HepG2 (cell line): ENCODE results near the gene CLEC18B. TPM values are rescaled to one million over a fixed set of nuclear protein-coding genes. Genes with fewer than 3 reads are reported as not detected.

Experiments used
- ATAC-seq: fragments of 200-7000 bp; cut with Tn5 transposase; 3 replicates; pipeline ENCODE4 v1.9.1; 2020; ENCODE audit warnings: mild to moderate bottlenecking, moderate library complexity
- BruUV-seq: library from RNA; stranded (reverse); fragments of 400-500 nt; replicated peaks from 2 replicates; lab custom pipeline; 2021; lab: Mats Ljungman, UMichigan
- CTCF ChIA-PET: fragments of 300-600 bp; formaldehyde crosslinking; extraction: SDS; loops from one replicate; lab custom pipeline; 2021; ENCODE audit warnings: low total read pairs, inconsistent platforms, low intra/inter-chr PET ratio; lab: Yijun Ruan, JAX
- POLR2A ChIA-PET: fragments of 350-600 bp; sonication (Branson Sonifier 250); formaldehyde crosslinking; loops from one replicate; lab custom pipeline; 2020; ENCODE audit warnings: antibody characterized with exemption, inconsistent platforms; lab: Yijun Ruan, JAX
- DNase-seq: peaks from one replicate; pipeline ENCODE4 v3.0.0-alpha.2; 2015; ENCODE audit warnings: low spot score
- FAIRE-seq: peaks from 3 replicates; lab custom pipeline; 2011; peaks lifted over from hg19 to GRCh38; lab: Jason Lieb, UNC
- H2AFZ ChIP-seq: one replicate; pipeline ENCODE4 v1.6.1; 2011; ENCODE audit warnings: low read length, inconsistent platforms
- H3K27ac ChIP-seq: fragments of 300-600 bp; 3 replicates; pipeline ENCODE4 v1.8.0; 2011; ENCODE audit warnings: mixed run types, mild to moderate bottlenecking, mixed read lengths, low read length, inconsistent platforms; ENCODE audit not compliant: insufficient read depth; ENCODE audit errors: extremely low read length
- H3K27me3 ChIP-seq, 2 experiments: fragments of 200-600 bp in 1 of 2; 2 replicates in 1 of 2; 3 replicates in 1 of 2; pipeline versions ENCODE4 v1.6.0 to v1.8.0; 2011; ENCODE audit warnings: low read length in 2 of 2, mild to moderate bottlenecking in 2 of 2, moderate library complexity in 2 of 2, inconsistent platforms in 1 of 2; ENCODE audit not compliant: insufficient read depth in 2 of 2, control insufficient read depth in 1 of 2
- H3K36me3 ChIP-seq, 2 experiments: fragments of 200-600 bp in 1 of 2; replicated peaks in 1 of 2; 2 replicates in 1 of 2; 3 replicates in 1 of 2; pipeline versions ENCODE4 v1.5.1 to v1.8.0; 2011; ENCODE audit warnings: low read length in 2 of 2, inconsistent platforms in 1 of 2; ENCODE audit not compliant: insufficient read depth in 2 of 2, control insufficient read depth in 1 of 2
- H3K4me1 ChIP-seq: 2 replicates; pipeline ENCODE4 v1.5.1; 2012; ENCODE audit warnings: low read length, inconsistent platforms; ENCODE audit not compliant: insufficient read depth
- H3K4me2 ChIP-seq: 2 replicates; pipeline ENCODE4 v1.6.0; 2011; ENCODE audit warnings: low read depth, low read length, inconsistent platforms
- H3K4me3 ChIP-seq, 3 experiments: fragments of 200-600 bp in 1 of 3; sonication (generic), shearing (Covaris generic) in 1 of 3; replicated peaks in 1 of 3; 2 replicates each; pipeline ENCODE4 v1.5.1; 2011 to 2016; ENCODE audit warnings: low read length in 3 of 3, inconsistent platforms in 2 of 3, low read depth in 2 of 3, mild to moderate bottlenecking in 2 of 3, control low read depth in 1 of 3, mixed read lengths in 1 of 3; ENCODE audit not compliant: insufficient read depth in 1 of 3
- H3K79me2 ChIP-seq: one replicate; pipeline ENCODE4 v1.6.1; 2011; ENCODE audit warnings: low read length, inconsistent platforms; ENCODE audit not compliant: insufficient read depth
- H3K9ac ChIP-seq: 2 replicates; pipeline ENCODE4 v1.6.0; 2011; ENCODE audit warnings: mild to moderate bottlenecking, low read depth, low read length, inconsistent platforms; ENCODE audit not compliant: insufficient read depth
- H3K9me3 ChIP-seq: 2 replicates; pipeline ENCODE4 v1.5.1; 2012; ENCODE audit warnings: mild to moderate bottlenecking, low read length
- H4K20me1 ChIP-seq: 2 replicates; pipeline ENCODE4 v1.6.0; 2011; ENCODE audit warnings: inconsistent platforms, mild to moderate bottlenecking, low read length, moderate library complexity; ENCODE audit not compliant: insufficient read depth
- CEBPB ChIP-seq: IDR thresholded peaks from 2 replicates; pipeline ENCODE4 v1.6.1; 2011; ENCODE audit warnings: low read depth, low read length, improper control_type of control experiment, borderline replicate concordance
- MAZ ChIP-seq, 2 experiments: sonication (generic) in 1 of 2; formaldehyde crosslinking in 1 of 2; IDR thresholded peaks; 2 replicates each; pipeline versions ENCODE4 v1.5.0 to v1.6.1; 2012 to 2020; ENCODE audit warnings: low read depth in 2 of 2, mild to moderate bottlenecking in 2 of 2, borderline replicate concordance in 1 of 2, improper control_type of control experiment in 1 of 2, low read length in 1 of 2, missing genetic modification reagents in 1 of 2, moderate library complexity in 1 of 2
- POLR2G ChIP-seq: fragments of 200-400 bp; formaldehyde crosslinking; IDR thresholded peaks from 2 replicates; pipeline ENCODE4 v1.6.1; 2018; ENCODE audit warnings: mild to moderate bottlenecking, low read depth, low read length, moderate library complexity
- RBM22 ChIP-seq: fragments of 200-400 bp; formaldehyde crosslinking; optimal IDR thresholded peaks from 2 replicates; pipeline ENCODE3; 2017; ENCODE audit warnings: mild to moderate bottlenecking, low read length, moderate library complexity
- RNF2 ChIP-seq: fragments of 450-650 bp; conservative IDR thresholded peaks from 2 replicates; pipeline ENCODE4 v1.6.1; 2016; ENCODE audit warnings: low read depth
- TCF12 ChIP-seq, 2 experiments: fragments of 450-650 bp in 1 of 2; sonication (generic) in 1 of 2; formaldehyde crosslinking in 1 of 2; IDR thresholded peaks; 2 replicates each; pipeline versions ENCODE4 v1.6.1 to v1.8.0; 2017 to 2022; ENCODE audit warnings: antibody characterized with exemption in 1 of 2, mild to moderate bottlenecking in 1 of 2, missing genetic modification reagents in 1 of 2, moderate library complexity in 1 of 2
- ZNF225 ChIP-seq: sonication (generic); formaldehyde crosslinking; IDR thresholded peaks from 2 replicates; pipeline ENCODE4 v1.4.0; 2020; ENCODE audit warnings: mild to moderate bottlenecking, missing genetic modification reagents
- WGBS: methylation state at CpG from one replicate; pipeline ENCODE4 v1.1.6; 2017; ENCODE audit warnings: low lambda C conversion rate; 5-methylcytosine and 5-hydroxymethylcytosine counted together
- in situ Hi-C: cut with HindIII; loops from 2 replicates; pipeline ENCODE4 v1.10.0; 2017; ENCODE audit warnings: low pct_unique_long_range_greater_than_20kb; ENCODE audit not compliant: extremely low pct_ligation_motif_present
- intact Hi-C: fragments of 100-400 bp; cut with micrococcal nuclease; formaldehyde crosslinking; loops from one replicate; pipeline ENCODE4 v1.10.0; 2022; ENCODE audit not compliant: unreplicated experiment
- polyA plus RNA-seq, 8 experiments: library from polyadenylated mRNA; depleted of rRNA in 3 of 8; stranded (reverse) in 7 of 8; unstranded in 1 of 8; fragments of >200 nt; fragmentation: Illumina TruSeq in 4 of 8; extraction: Trizol in 4 of 8; gene quantifications; 2 replicates each; pipeline versions ENCODE4 v1.2.1 to v1.2.3, GENCODE V29; 2011 to 2016; ENCODE audit warnings: low read depth in 4 of 8, missing spikeins in 1 of 8, mixed read lengths in 1 of 8; ENCODE audit not compliant: insufficient read depth in 1 of 8
- total RNA-seq, 5 experiments: library from RNA; depleted of rRNA; stranded (reverse); fragments of >200 nt; fragmentation: Illumina TruSeq; extraction: Trizol; gene quantifications; 2 replicates each; pipeline ENCODE4 v1.2.3, GENCODE V29; 2016; ENCODE audit warnings: low read depth in 1 of 5
- TF ChIP-seq, protein P1 (sequence below), 2 experiments: fragments of 450-650 bp in 1 of 2; sonication (generic) in 1 of 2; formaldehyde crosslinking in 1 of 2; IDR thresholded peaks; 2 replicates each; pipeline versions ENCODE4 v1.6.1 to v1.8.0; 2016 to 2022; ENCODE audit warnings: antibody characterized with exemption in 1 of 2, mild to moderate bottlenecking in 1 of 2, missing genetic modification reagents in 1 of 2
- TF ChIP-seq, protein P2 (sequence below): sonication (generic); formaldehyde crosslinking; IDR thresholded peaks from 2 replicates; pipeline ENCODE4 v1.9.0; 2021; ENCODE audit warnings: missing genetic modification reagents, borderline replicate concordance
- TF ChIP-seq, protein P3 (sequence below): sonication (generic); formaldehyde crosslinking; IDR thresholded peaks from 2 replicates; pipeline ENCODE4 v1.5.0; 2020; ENCODE audit warnings: mild to moderate bottlenecking, missing genetic modification reagents, borderline replicate concordance

CLEC18B gene
- total and polyA plus RNA-seq, 2 of the 13 experiments (the other 11 are each of a cell fraction or from before 2014, with no cell fraction given): 0.31 to 1.1 TPM

DNA sequence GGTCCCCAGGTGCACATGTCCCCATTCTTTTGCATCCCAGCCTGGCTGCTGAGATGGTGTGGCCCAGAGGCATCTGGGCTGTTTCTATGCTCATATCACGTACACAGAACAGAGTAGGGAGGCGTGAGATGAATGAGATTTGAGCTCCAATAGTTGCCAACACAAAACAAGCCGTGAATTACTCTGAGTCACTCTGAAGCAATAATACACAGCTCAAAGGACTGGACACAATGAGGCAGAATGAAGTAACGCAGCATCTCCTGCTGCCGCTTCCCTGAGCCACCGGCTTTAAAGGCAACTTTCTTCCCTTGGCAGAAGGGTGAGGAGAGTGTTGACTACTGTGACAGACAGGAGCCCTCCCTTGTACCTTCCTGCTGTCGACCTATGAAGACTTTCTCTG, 33.9 kb upstream of the CLEC18B start:
- Histone ChIP-seq H3K36me3 (peaks cover 17 to 57% of the 10 kb centered on the region in 2 experiments), H3K9ac (no peak overlapping the region), H3K4me2 (no peak overlapping the region), H4K20me1 (no peaks in the 10 kb centered on the region), H3K9me3 (no peaks in the 10 kb centered on the region), H3K4me3 (no peak overlapping the region), H3K79me2 (no peaks in the 10 kb centered on the region), H3K4me1 (peaks cover 18% of the 10 kb centered on the region), H3K27me3 (no peaks in the 10 kb centered on the region), H3K27ac (peak overlapping the region; percentile 52), H2AFZ (no peak overlapping the region)
- CTCF ChIA-PET: no interaction called here
- no TSS peak for BruUV-seq
- in situ Hi-C loops (no loop called here), intact Hi-C loops (loop anchor here (1.0 kb wide), 1 partner anchor 13 kb away; no protein-coding TSS in a partner anchor)
- WGBS: 81% methylated on average over 7 of the region's 7 CpGs
- FAIRE-seq (no peak), ATAC-seq (peak; percentile 36), DNase-seq (peak; percentile 27)
- POLR2A ChIA-PET: no interaction called here
- no peak for TF ChIP-seq POLR2G
- TF ChIP-seq RBM22: peak; percentile 66
- TF ChIP-seq, protein P1, sequence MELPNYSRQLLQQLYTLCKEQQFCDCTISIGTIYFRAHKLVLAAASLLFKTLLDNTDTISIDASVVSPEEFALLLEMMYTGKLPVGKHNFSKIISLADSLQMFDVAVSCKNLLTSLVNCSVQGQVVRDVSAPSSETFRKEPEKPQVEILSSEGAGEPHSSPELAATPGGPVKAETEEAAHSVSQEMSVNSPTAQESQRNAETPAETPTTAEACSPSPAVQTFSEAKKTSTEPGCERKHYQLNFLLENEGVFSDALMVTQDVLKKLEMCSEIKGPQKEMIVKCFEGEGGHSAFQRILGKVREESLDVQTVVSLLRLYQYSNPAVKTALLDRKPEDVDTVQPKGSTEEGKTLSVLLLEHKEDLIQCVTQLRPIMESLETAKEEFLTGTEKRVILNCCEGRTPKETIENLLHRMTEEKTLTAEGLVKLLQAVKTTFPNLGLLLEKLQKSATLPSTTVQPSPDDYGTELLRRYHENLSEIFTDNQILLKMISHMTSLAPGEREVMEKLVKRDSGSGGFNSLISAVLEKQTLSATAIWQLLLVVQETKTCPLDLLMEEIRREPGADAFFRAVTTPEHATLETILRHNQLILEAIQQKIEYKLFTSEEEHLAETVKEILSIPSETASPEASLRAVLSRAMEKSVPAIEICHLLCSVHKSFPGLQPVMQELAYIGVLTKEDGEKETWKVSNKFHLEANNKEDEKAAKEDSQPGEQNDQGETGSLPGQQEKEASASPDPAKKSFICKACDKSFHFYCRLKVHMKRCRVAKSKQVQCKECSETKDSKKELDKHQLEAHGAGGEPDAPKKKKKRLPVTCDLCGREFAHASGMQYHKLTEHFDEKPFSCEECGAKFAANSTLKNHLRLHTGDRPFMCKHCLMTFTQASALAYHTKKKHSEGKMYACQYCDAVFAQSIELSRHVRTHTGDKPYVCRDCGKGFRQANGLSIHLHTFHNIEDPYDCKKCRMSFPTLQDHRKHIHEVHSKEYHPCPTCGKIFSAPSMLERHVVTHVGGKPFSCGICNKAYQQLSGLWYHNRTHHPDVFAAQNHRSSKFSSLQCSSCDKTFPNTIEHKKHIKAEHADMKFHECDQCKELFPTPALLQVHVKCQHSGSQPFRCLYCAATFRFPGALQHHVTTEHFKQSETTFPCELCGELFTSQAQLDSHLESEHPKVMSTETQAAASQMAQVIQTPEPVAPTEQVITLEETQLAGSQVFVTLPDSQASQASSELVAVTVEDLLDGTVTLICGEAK (IDR thresholded peaks at IDR 0.05): no peak
- TF ChIP-seq, protein P1 (CRISPR knock-in tag; IDR thresholded peaks at IDR 0.05): 0 out of 2 replicates have a peak, but pooled peaks have one; percentile 50
- TF ChIP-seq CEBPB: peak; percentile 64; the same call in 1 of the 2 replicates
- 0 out of 2 replicates have a peak, but pooled peaks have one; percentile 22 for TF ChIP-seq ZNF225 (CRISPR knock-in tag)
- TF ChIP-seq, protein P2, sequence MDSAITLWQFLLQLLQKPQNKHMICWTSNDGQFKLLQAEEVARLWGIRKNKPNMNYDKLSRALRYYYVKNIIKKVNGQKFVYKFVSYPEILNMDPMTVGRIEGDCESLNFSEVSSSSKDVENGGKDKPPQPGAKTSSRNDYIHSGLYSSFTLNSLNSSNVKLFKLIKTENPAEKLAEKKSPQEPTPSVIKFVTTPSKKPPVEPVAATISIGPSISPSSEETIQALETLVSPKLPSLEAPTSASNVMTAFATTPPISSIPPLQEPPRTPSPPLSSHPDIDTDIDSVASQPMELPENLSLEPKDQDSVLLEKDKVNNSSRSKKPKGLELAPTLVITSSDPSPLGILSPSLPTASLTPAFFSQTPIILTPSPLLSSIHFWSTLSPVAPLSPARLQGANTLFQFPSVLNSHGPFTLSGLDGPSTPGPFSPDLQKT: no peak
- TF ChIP-seq, protein P3, sequence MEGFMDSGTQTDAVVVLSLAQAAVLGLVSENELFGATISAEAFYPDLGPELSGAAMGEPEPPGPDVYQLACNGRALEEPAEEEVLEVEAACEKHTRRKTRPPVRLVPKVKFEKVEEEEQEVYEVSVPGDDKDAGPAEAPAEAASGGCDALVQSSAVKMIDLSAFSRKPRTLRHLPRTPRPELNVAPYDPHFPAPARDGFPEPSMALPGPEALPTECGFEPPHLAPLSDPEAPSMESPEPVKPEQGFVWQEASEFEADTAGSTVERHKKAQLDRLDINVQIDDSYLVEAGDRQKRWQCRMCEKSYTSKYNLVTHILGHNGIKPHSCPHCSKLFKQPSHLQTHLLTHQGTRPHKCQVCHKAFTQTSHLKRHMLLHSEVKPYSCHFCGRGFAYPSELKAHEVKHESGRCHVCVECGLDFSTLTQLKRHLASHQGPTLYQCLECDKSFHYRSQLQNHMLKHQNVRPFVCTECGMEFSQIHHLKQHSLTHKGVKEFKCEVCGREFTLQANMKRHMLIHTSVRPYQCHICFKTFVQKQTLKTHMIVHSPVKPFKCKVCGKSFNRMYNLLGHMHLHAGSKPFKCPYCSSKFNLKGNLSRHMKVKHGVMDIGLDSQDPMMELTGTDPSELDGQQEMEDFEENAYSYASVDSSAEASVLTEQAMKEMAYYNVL (CRISPR knock-in tag): peak; percentile 15; the same call in 1 of the 2 replicates
- TF ChIP-seq MAZ (IDR thresholded peaks at IDR 0.05; ENCODE audit: borderline replicate concordance, low read depth, low read length): no peak
- 0 out of 2 replicates have a peak, but pooled peaks have one; percentile 32 for TF ChIP-seq MAZ (CRISPR knock-in tag; IDR thresholded peaks at IDR 0.05; ENCODE audit: low read depth)
- TF ChIP-seq RNF2: 0 out of 2 replicates have a peak, but pooled peaks have one; percentile 4
- no peak for TF ChIP-seq TCF12 (IDR thresholded peaks at IDR 0.05)
- no peak for TF ChIP-seq TCF12 (CRISPR knock-in tag; IDR thresholded peaks at IDR 0.05)
